Measurements from ENCODE around the gene RUNX1. TPM values are rescaled to one million over a fixed set of nuclear protein-coding genes. Genes with fewer than 3 reads are reported as not detected.

Gene RUNX1
- total RNA-seq, 2 experiments from 2014 or later, result 50.6 to 55.8 TPM

DNA sequence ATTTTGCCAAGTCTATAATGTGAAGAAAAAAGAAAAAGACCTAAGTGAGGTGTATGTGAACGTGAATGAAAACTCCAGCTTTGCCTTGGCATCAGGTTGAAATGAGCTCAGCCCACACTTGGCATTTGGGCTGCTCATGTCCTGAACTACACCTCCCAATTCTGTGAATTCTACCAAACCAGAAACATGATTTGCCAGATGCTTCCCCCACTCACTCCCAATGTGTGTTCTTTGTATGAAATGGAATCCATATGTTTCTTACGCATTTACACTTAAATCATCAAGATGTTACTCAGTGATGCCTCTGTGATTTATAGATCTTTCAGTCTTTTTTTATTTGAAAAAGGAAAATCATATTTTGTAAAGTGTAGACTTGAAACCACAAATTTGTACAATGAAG is 32.8 kb upstream of the RUNX1 start:
- ChIA-PET CTCF (interaction anchor here (0.6 kb wide), 1 partner anchor 194 kb away, joined by 3 read pairs; no protein-coding TSS in a partner anchor), POLR2A (no interaction called here)
- H3K27ac Mint-ChIP-seq, result no peak overlapping the region
- no peaks in the 10 kb centered on the region for H3K36me3 Mint-ChIP-seq
- no peak for DNase-seq
- no peaks in the 10 kb centered on the region for H3K27me3 Mint-ChIP-seq
- intact Hi-C loops (cut with micrococcal nuclease), result no loop called here
- H3K4me3 Mint-ChIP-seq, result no peak overlapping the region
- peaks cover 20% of the 10 kb centered on the region for H3K4me1 Mint-ChIP-seq (ENCODE audit: low read depth)
- peaks cover 2% of the 10 kb centered on the region for H3K9me3 Mint-ChIP-seq

DNA sequence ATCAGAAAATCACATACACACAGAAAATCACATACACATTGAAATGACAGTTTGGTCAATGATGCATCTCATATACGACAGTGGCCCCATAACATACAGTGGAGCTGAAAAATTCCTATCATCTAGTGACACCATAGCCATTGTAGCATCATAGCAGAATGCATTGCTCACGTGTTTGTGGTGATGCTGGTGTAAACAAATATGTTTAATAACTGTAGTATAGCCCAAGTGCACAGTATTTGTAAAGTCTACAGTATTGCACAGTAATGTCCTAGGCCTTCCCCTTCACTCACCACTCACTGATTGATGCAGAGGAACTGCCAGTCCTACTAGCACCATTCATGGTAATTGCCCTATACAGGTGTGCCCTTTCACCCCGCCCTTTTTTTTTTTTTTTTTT is 30.1 kb upstream of the RUNX1 start:
- H3K9me3 Mint-ChIP-seq, result peaks cover 2% of the 10 kb centered on the region
- no peak overlapping the region for H3K4me3 Mint-ChIP-seq
- no peak overlapping the region for H3K27ac Mint-ChIP-seq
- intact Hi-C loops (cut with micrococcal nuclease), result no loop called here
- no peaks in the 10 kb centered on the region for H3K36me3 Mint-ChIP-seq
- ChIA-PET POLR2A (no interaction called here), CTCF (interaction anchor here (0.6 kb wide), 1 partner anchor 182 kb away, joined by 3 read pairs; no protein-coding TSS in a partner anchor)
- DNase-seq, result no peak
- no peaks in the 10 kb centered on the region for H3K27me3 Mint-ChIP-seq
- peaks cover 15% of the 10 kb centered on the region for H3K4me1 Mint-ChIP-seq (ENCODE audit: low read depth)

DNA sequence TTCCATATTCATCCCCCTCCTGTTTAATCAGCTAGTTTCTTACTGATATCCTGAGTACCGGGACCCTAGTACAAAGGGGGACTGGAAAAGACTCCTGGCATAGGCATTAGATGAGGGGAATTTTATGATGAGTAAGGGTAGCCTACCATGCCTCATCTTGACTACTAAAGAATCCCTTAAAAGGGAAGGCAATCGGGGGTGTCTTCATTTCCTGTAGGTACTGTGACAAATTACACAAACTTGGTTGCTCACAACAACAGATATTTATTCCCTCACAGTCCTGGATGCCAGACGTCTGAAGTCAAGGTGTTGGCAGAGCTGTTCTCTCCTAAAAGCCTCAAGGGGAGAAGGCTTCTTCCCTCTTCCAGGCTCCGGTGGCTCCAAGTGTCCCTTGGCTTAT is 28.9 kb upstream of the RUNX1 start:
- no peak for DNase-seq
- intact Hi-C loops (cut with micrococcal nuclease), result no loop called here
- peaks cover 15% of the 10 kb centered on the region for H3K4me1 Mint-ChIP-seq (ENCODE audit: low read depth)
- ChIA-PET POLR2A (no interaction called here), CTCF (no interaction called here)
- H3K36me3 Mint-ChIP-seq, result no peaks in the 10 kb centered on the region
- no peaks in the 10 kb centered on the region for H3K27me3 Mint-ChIP-seq
- H3K4me3 Mint-ChIP-seq, result no peak overlapping the region
- no peak overlapping the region for H3K27ac Mint-ChIP-seq
- peaks cover 7% of the 10 kb centered on the region for H3K9me3 Mint-ChIP-seq

DNA sequence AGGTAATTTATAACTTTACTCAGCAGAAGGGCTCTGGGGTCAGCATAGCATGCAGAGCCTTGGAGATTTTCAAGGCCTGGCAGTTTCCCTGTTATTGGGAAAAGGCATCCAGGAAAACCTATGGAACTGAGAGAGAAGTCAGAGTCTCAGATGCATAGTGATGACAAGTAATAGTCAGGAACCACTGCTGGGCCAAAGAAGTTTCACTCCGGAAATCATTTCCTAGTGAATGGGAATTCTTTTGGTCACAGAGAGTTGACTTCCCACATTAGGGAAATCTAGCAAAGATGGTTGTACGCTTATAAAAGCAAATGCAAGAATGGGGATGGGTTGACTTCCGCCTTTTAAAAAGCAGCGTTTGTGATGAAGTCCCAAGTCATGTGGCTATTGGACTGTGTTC is 28.4 kb upstream of the RUNX1 start:
- Mint-ChIP-seq H3K27me3 (no peaks in the 10 kb centered on the region), H3K4me1 (ENCODE audit: low read depth) (peaks cover 15% of the 10 kb centered on the region), H3K27ac (no peak overlapping the region), H3K9me3 (peaks cover 7% of the 10 kb centered on the region), H3K4me3 (no peak overlapping the region), H3K36me3 (no peaks in the 10 kb centered on the region)
- ChIA-PET CTCF (no interaction called here), POLR2A (no interaction called here)
- intact Hi-C loops (cut with micrococcal nuclease), result no loop called here
- DNase-seq, result no peak

DNA sequence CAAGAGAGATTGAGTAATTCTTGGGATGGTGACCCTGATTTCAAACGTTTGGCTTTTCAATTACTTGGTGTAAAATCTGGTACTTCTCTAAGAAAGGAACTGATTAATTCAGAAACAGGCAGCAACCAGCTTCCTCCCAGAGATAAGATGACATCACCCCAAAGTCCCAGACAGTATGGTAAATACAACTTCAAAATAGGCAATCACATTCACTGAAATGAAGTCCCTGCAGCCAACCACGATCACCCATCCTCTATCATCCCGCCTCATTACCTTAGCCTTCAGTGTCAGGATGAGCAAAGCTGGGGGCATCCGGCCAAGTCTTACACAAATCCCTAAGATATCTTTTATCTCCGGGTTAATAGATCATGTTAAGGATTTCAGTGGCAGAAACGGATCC is 26.4 kb upstream of the RUNX1 start:
- CTCF ChIA-PET, result interaction anchor here (1.6 to 1.8 kb wide), 2 partner anchors 21 to 25 kb away, joined by 5 to 8 read pairs; no protein-coding TSS in a partner anchor
- H3K36me3 Mint-ChIP-seq, result no peaks in the 10 kb centered on the region
- no peak overlapping the region for H3K27ac Mint-ChIP-seq
- intact Hi-C loops (cut with micrococcal nuclease), result loop anchor here (2.0 kb wide), 1 partner anchor 25 kb away; no protein-coding TSS in a partner anchor
- H3K9me3 Mint-ChIP-seq, result peaks cover 7% of the 10 kb centered on the region
- H3K4me3 Mint-ChIP-seq, result no peak overlapping the region
- DNase-seq, result peak; percentile 29
- POLR2A ChIA-PET, result no interaction called here
- H3K27me3 Mint-ChIP-seq, result no peaks in the 10 kb centered on the region
- peaks cover 12% of the 10 kb centered on the region for H3K4me1 Mint-ChIP-seq (ENCODE audit: low read depth)

DNA sequence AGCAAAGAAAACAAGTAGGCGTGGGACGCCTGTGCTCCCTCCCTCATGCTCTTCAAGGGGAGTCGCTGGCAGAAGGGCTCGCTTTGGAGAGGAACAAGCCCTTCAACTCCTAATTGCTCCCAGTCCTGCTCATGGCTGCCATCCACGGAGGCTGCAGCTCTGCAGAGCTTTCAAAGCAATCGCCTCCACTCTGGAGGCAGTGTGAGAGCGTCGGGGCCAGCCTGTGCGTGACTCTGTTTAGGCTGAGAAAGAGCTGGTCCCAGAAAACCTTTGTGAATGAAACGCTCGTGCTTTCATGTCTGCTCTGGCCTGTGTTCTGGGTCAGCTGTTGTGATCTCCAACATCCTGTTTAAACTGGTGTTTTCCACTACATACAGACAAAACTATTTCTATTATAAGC is 23.9 kb upstream of the RUNX1 start:
- CTCF ChIA-PET, result no interaction called here
- Mint-ChIP-seq H3K4me3 (no peak overlapping the region), H3K27me3 (no peaks in the 10 kb centered on the region), H3K9me3 (peaks cover 7% of the 10 kb centered on the region), H3K27ac (no peak overlapping the region), H3K36me3 (no peaks in the 10 kb centered on the region), H3K4me1 (ENCODE audit: low read depth) (peaks cover 8% of the 10 kb centered on the region)
- intact Hi-C loops (cut with micrococcal nuclease), result no loop called here
- POLR2A ChIA-PET, result no interaction called here
- DNase-seq, result no peak

DNA sequence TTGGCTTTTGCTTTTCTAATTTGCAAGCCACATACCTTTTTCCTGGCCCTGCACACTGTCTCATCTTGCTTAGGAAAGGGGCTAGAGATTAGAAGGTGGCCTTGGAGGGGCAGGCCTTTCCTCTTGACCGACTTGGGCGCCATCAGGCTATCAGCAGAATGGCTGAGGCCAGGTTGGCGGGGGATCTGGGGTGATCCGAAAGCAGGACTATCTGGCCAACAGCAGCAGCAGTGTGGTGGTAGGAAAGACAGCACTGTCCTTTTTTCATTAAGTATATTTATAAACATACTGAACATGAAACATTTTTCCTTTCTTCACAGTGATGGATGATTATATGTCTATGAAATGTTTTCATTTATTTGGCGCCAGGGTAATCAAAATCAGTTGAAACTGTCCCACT is 23.5 kb upstream of the RUNX1 start:
- no peak overlapping the region for H3K27ac Mint-ChIP-seq
- no peaks in the 10 kb centered on the region for H3K27me3 Mint-ChIP-seq
- peaks cover 7% of the 10 kb centered on the region for H3K9me3 Mint-ChIP-seq
- ChIA-PET POLR2A (no interaction called here), CTCF (no interaction called here)
- peaks cover 5% of the 10 kb centered on the region for H3K4me1 Mint-ChIP-seq (ENCODE audit: low read depth)
- DNase-seq, result no peak
- H3K4me3 Mint-ChIP-seq, result no peak overlapping the region
- intact Hi-C loops (cut with micrococcal nuclease), result no loop called here
- no peaks in the 10 kb centered on the region for H3K36me3 Mint-ChIP-seq

DNA sequence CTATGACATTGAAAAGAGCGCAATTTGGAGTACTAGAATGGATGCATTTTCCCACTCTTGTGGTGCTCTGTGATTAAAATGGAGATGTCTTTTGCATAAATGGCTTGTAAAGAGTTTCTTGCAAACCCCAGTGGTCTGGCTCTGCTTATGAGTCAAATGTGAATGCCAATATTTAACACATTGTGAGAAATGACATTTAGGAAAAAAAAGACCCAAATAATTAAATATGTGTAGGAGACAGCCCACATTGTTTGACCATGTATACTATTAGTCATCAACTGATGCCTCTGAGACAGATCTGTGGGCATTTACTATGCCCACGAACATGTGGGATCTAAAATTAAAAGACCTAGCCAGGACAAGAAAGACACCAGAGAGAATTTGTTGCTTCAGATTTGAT is 22.2 kb upstream of the RUNX1 start:
- H3K27me3 Mint-ChIP-seq, result no peaks in the 10 kb centered on the region
- no peaks in the 10 kb centered on the region for H3K36me3 Mint-ChIP-seq
- H3K4me3 Mint-ChIP-seq, result no peak overlapping the region
- no peak for DNase-seq
- intact Hi-C loops (cut with micrococcal nuclease), result no loop called here
- no peak overlapping the region for H3K27ac Mint-ChIP-seq
- peaks cover 5% of the 10 kb centered on the region for H3K4me1 Mint-ChIP-seq (ENCODE audit: low read depth)
- peaks cover 7% of the 10 kb centered on the region for H3K9me3 Mint-ChIP-seq
- CTCF ChIA-PET, result no interaction called here
- POLR2A ChIA-PET, result no interaction called here

DNA sequence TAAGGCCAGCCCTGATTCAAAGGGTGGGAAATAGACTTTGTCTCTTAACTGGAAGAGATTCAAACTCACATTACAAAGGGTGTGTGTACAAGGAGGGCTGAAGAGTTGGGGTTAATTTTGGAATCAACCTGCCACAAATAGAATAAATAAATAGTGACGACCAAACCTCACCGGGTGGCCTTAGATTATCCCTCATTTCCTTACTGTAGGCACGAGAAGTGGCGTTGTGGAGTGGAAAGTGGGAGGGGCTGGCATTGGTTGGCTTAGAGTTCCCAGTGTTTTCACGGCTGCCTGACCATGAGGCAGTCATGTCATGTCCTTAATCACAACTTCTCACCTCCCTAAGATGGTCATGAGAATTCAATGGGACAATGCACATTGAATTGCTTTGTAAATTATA is 21.3 kb upstream of the RUNX1 start:
- peaks cover 7% of the 10 kb centered on the region for H3K9me3 Mint-ChIP-seq
- H3K27me3 Mint-ChIP-seq, result no peaks in the 10 kb centered on the region
- no peak overlapping the region for H3K27ac Mint-ChIP-seq
- ChIA-PET CTCF (no interaction called here), POLR2A (no interaction called here)
- no peak for DNase-seq
- H3K36me3 Mint-ChIP-seq, result no peaks in the 10 kb centered on the region
- H3K4me3 Mint-ChIP-seq, result no peak overlapping the region
- intact Hi-C loops (cut with micrococcal nuclease), result no loop called here
- H3K4me1 Mint-ChIP-seq (ENCODE audit: low read depth), result peaks cover under 1% of the 10 kb centered on the region

DNA sequence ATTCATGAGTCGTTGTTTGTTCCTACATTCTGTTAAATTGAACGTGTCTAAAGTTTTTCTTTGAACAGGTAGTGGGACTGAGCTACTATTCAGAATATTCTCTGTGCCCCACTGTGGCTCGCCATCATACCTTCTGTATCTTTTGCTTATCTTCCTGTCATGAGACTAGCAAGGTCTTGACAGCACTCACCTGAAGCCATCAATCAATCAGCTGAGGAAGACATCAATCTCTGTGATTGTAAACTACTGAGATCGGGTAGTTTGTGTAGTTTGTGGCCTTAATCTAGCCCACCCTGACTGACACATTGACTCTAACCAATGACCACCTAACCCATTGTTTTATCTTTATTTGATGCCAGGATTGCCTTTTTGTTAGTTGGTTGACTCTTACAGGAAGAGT is 17.7 kb upstream of the RUNX1 start:
- ChIA-PET POLR2A (no interaction called here), CTCF (interaction anchor here (1.4 kb wide), 1 partner anchor 21 kb away, joined by 4 read pairs; no protein-coding TSS in a partner anchor)
- intact Hi-C loops (cut with micrococcal nuclease), result no loop called here
- peaks cover 6% of the 10 kb centered on the region for H3K4me1 Mint-ChIP-seq (ENCODE audit: low read depth)
- H3K36me3 Mint-ChIP-seq, result no peaks in the 10 kb centered on the region
- no peak overlapping the region for H3K27ac Mint-ChIP-seq
- H3K27me3 Mint-ChIP-seq, result peaks cover 2% of the 10 kb centered on the region
- no peak for DNase-seq
- no peak overlapping the region for H3K4me3 Mint-ChIP-seq
- no peaks in the 10 kb centered on the region for H3K9me3 Mint-ChIP-seq

DNA sequence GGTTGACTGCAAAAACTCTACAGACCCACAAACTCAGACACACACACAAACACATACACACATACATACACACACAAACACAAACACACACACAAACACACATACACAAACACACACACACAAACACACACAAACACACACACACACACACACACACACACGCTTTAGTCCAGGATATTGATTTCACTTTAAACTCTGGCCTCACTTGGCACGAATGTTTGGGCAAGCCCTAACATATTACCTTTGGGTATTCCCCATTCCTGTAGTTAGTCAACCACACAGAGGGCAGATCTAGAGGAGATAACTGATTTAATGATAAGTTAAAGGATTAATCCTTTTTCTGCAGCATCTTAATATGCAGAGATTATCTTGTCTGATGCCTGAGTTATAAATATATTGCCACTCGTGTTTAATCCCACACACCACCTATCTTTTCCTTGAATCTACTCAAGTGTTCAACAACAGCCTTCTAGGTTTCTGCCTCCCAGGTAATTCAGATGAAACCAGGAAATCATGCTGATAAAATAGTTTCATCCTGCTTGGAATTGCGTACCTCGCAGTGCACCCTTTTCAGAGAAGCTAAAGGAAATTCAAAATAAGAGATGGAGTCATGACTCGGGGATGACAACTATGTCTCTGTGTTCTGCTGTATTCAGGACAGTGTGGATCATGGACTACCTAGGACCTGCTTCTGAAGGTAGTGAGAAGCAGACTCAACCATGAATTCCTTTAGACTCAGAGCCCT is 14.5 kb upstream of the RUNX1 start:
- CTCF ChIA-PET, result interaction anchor here (1.1 kb wide), 1 partner anchor 43 kb away, joined by 3 read pairs; no protein-coding TSS in a partner anchor
- DNase-seq, result no peak
- Mint-ChIP-seq H3K27me3 (peaks cover 2% of the 10 kb centered on the region), H3K27ac (no peak overlapping the region), H3K4me3 (no peak overlapping the region), H3K4me1 (ENCODE audit: low read depth) (peaks cover 25% of the 10 kb centered on the region), H3K36me3 (no peaks in the 10 kb centered on the region), H3K9me3 (no peaks in the 10 kb centered on the region)
- intact Hi-C loops (cut with micrococcal nuclease), result no loop called here
- POLR2A ChIA-PET, result no interaction called here

DNA sequence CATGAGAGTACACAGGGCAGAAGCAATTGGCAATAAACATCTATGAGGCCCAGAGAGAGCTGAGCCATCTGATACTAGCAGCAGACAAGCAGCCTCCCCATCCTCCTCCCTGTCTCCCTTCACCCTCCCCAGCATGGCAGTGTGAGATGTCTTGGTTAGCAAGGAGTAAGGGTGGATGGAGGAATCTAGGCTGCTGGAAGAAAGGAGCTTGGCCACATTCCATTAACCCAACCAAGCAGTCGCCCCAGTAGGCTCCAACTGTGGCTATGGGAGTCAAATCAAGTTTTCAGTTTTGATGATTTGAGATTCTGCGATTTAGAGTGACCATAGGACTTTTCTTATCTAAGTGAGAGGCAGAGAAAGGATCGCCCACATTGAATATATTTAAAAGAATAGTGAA is 12.9 kb upstream of the RUNX1 start:
- intact Hi-C loops (cut with micrococcal nuclease), result no loop called here
- DNase-seq, result no peak
- H3K27me3 Mint-ChIP-seq, result peaks cover 2% of the 10 kb centered on the region
- H3K4me1 Mint-ChIP-seq (ENCODE audit: low read depth), result peaks cover 37% of the 10 kb centered on the region
- CTCF ChIA-PET, result no interaction called here
- H3K36me3 Mint-ChIP-seq, result no peaks in the 10 kb centered on the region
- POLR2A ChIA-PET, result interaction anchor here (0.5 kb wide), 1 partner anchor 24 kb away, joined by 3 read pairs; no protein-coding TSS in a partner anchor
- H3K4me3 Mint-ChIP-seq, result no peak overlapping the region
- H3K27ac Mint-ChIP-seq, result no peak overlapping the region
- H3K9me3 Mint-ChIP-seq, result no peaks in the 10 kb centered on the region

DNA sequence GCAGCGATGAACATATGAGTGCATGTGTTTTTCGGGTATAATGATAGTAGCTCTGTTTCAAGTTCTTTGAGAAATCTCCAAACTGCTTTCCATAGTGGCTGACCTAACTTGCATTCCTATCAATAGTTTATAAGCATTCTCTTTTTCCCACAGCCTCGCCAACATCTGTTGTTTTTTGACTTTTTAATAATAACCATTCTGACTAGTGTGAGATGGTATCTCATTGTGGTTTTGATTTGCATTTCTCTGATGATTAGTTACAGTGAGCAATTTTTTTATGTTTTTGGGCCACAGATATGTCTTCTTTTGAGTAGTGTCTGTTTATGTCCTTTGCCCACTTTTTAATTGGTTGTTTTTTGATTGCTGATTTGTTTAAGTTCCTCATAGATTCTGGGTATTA is 10.6 kb upstream of the RUNX1 start:
- Mint-ChIP-seq H3K9me3 (no peaks in the 10 kb centered on the region), H3K27ac (peak overlapping the region; percentile 15), H3K27me3 (no peaks in the 10 kb centered on the region), H3K36me3 (no peaks in the 10 kb centered on the region), H3K4me1 (ENCODE audit: low read depth) (peaks cover 37% of the 10 kb centered on the region), H3K4me3 (no peak overlapping the region)
- intact Hi-C loops (cut with micrococcal nuclease), result loop anchor here (1.0 kb wide), 1 partner anchor 29 kb away; no protein-coding TSS in a partner anchor
- ChIA-PET POLR2A (interaction anchor here (1.0 to 1.8 kb wide), 3 partner anchors 9 to 172 kb away, joined by 3 to 6 read pairs (median 4); no protein-coding TSS in a partner anchor), CTCF (interaction anchor here (0.6 kb wide), 1 partner anchor 317 kb away, joined by 4 read pairs; no protein-coding TSS in a partner anchor)
- no peak for DNase-seq
